ENCODE measurements around the gene SLC10A7.

Gene SLC10A7, protein sequence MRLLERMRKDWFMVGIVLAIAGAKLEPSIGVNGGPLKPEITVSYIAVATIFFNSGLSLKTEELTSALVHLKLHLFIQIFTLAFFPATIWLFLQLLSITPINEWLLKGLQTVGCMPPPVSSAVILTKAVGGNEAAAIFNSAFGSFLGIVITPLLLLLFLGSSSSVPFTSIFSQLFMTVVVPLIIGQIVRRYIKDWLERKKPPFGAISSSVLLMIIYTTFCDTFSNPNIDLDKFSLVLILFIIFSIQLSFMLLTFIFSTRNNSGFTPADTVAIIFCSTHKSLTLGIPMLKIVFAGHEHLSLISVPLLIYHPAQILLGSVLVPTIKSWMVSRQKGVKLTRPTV

DNA sequence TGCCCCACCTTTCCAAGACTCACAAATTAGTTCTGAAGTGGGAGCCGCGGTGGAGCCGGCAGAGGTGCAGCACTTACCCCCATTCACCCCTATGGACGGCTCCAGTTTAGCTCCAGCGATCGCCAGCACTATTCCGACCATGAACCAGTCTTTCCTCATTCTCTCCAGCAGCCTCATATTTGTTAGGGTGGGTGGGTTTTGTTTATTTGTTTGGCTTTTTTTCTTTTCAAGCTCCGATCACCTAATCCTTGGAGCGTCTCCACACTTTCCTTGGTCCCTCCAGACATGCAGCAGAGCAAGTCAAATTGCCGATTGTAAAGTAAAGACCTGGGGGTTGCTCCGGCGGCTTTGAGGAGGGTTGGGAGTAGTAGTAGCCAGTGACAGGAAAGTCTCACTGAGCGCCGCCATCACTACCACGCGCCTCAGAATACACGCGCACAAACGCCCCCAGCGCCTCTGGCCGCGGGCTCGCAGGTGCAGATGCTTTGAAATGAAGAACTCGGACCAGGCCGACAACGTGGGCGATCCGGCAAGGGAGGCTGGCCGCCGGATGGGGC lies at the start of gene SLC10A7:
SLC10A7 (minus strand) TSS at position 400 of the 557 bp plus-strand sequence; CDS start at position 177, 223 bp downstream.
- DNase-seq = peak; percentile 60 to 72

DNA sequence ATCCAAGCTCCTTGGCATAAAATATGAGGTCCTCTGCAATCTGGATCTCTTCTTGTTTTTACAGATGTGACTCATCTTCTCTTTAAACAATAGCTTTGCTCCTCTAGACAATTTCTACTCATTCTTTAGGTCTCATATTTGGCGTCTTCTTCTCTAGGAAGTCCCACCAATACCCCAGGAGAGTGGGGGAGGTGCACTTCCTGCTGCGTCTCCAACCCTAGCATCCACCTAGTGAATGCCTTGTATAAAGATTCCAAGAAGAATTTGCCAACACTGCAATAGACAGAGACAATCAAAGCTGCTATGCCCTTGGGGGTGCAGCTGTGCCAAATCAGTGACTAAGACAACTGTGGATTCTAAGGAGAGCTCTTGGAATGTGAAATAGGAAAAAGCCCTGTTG lies 45.7 kb upstream of the SLC10A7 start:
- DNase-seq = no peak

DNA sequence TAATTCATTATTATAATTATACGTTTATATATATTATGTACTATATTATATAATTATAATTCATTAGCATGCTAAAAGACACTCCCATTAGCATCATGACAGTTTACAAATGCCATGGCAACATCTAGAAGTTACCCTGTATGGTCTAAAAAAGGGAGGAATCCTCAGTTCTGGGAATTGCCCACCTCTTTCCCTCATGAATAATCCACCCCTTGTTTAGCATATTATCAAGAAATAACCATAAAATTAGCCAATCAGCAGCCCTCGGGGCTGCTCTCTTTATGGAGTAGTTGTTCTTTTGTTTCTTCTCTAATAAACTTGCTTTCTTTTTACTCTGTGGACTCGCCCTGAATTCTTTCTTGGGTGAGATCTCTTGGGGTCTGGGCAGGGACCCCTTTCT lies 42.8 kb upstream of the SLC10A7 start:
- DNase-seq = no peak

DNA sequence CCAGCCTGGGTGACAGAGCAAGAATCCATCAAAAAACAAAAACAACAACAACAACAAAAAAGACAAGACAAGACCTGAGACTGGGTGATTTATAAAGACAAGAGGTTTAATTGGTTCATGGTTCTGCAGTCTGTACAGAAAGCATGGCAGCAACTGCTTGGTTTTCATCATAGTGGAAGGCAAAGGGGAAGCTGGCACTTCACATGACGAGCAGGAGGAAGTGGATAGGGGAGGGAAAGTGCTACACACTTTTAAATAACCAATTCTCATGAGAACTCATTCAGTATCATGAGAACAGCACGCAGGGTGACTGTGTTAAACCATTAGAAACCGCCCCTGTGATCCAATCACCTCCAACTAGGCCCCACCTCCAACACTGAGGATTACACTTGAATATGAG lies 28.4 kb upstream of the SLC10A7 start:
- no peak for DNase-seq

DNA sequence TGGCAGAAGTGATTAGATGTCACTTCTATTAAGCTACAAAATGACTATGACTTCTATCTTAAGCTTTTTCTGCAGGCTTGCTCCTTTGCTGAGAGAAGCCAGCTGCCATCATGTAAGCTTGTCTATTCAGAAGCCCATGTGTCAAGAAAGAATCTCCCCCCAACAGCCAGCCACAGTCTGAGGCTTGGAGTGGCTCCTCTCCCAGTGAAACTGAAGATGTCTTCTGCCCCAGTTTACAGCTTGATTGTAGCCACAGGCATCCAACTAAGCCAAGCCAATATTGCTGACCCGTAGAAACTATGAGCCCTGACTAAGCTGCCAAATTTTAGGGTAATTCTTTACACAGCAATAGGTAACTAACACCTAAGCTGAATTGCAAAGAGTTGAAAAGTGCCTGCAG lies 26.7 kb upstream of the SLC10A7 start:
- DNase-seq = no peak

DNA sequence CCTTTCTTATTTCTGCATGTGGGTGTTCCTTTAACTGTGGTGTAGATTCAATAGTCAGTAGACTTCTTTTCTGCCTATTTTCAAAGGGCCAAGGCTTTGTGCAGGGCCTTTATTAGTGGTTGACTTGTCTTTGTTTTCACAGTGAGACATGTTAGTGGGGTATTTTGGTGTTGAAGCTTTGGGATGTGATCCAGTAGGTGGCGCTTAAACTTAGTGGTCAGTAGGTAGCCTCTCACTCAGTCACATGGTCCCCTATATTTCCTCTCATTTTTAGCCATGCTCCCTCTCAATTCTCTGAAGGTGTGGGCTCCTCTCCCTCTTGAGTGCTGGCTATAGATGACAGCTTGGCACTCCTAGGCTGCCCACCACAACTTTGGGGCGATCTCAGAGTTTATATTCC lies 23.4 kb upstream of the SLC10A7 start:
- DNase-seq = peak in 1 of 2 experiments; percentile 1

DNA sequence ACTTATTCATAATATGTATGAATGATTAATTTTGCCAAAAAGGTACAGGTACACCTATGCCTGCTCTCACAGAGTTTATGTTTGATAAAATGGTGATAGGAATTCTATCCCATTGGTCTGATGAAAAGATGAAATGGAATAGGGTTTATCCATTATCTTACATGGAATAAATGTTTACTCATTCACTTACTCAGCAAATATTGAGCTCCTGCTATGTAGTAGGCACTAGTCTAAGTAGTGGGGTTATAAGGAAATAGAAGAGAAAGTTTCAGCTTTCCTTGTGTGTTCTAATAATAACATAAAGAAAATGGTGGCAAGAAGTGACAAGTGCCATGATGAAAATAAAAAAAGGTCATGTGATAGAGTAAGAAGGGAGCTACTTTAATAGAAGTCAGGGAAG lies 12.4 kb upstream of the SLC10A7 start:
- no peak for DNase-seq

DNA sequence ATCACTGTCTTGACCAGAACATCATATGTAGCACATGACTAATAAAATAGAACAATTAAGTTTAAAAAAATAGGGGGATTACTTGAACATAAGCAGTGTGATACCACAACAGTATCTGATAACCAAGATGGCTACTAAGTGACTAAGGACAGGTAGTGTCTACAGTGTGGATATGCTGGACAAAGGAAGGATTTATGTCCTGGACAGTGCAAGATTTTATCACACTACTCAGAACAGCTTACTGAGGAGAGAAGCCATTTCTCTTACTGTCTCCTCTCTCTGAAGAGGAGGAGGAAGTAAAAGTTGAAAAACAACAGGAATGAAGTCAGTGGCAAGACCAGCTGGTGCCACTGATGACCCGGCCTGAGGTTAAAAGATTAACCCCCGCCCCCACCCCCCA lies 4.0 kb upstream of the SLC10A7 start:
- no peak for DNase-seq

DNA sequence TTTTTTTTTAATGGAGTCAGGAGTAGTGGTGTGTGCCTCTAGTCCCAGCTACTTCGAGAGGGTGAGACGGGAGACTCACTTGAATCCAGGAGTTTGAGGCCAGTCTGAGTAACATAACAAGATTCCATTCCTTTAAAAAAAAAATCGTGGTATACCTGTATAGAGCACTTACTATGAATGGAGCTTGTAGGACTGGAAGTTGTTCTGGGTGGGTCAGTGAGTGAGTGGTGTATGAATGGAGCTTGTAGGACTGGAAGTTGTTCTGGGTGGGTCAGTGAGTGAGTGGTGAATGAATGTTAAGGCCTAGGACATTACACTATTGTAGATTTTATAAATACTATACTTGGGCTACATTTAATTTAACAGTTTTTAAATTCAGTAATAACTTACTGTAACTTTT lies 2.9 kb upstream of the SLC10A7 start:
- no peak for DNase-seq

DNA sequence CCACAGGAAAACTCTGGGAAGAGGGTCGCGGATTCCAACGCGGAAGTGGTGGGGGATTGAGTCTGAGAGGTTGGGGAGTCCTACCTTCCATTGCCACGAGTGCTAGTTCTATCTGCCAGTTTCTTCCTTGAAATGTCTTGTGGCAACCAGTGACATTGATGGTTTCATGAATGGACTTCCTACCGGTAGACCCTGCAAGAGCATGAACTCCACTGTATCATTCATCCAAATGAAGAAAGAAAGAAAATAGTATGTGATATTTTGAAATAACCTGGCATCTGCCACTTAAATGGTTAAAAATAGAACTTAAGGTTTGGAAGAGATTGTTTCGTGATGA lies 1.1 kb upstream of the SLC10A7 start:
- DNase-seq = no peak

DNA sequence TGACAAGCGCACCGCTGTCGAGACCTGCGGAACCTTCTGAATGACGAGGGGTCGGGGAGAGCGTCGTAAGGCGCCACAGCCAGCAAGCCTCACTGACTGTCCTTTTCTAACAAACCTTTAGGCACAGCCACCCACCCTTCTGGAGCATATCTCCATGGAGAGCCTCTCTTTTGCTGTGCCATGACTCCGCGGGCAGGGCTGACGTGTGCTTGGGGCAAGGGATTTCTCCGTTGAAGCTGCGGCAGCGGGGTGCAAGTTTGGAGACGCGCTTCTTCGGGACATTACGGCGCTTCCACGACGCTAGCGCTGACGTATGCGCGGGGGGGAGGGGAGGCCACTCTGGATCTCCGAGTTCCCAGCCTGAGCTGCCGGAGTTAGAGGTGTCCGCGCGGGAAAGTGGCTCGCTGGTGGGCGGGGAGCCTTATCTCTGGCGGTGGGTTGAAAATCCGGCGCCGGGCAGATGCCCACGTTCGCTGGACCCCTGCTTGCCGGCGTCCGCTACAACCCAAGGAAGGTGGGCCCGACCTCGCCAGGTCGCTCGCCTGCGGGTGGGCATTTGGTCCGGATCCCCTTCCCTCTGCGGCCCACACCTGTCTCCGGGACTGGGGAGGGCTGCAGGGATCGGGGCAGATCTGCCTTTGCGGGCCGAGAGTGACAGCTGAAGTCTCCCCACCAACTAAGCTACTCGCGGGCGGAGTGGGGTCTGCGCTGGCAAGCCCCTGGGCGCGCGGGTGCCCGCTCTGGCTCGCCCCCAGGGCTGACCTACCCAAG lies 543 bp upstream of the SLC10A7 start:
- DNase-seq = peak; percentile 60 to 77

DNA sequence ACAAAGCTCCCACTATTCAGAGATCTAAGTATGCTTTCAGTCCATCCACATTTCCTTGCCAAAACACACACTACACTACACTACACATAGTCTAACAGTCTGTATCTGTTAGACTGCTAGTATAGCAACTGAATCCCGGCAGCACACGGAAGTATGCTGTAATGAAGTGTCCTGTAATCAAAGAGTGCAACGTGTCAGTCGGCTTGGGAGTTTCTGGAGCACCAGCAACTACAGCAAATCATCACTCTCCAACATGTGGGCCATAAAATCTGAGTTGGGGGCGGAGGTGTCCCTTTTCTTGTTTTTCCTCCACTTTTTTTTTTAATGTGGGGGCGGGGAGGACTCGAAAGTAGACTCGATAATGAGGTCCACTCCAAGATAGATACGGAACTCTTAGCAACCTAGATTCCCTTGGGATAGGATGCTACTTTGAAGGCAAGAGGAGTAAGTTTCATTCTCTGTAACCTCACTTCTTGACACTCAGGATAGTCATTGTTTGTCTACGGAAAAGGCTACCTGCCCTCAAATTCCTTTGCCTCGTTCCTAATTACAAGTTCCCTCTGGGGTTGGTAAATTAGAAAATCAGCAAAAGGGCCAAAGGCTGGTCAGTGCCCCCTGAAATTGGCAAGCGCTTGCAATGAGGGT lies 722 bp downstream of the SLC10A7 start:
- peak in 1 of 2 experiments; percentile 7 for DNase-seq

DNA sequence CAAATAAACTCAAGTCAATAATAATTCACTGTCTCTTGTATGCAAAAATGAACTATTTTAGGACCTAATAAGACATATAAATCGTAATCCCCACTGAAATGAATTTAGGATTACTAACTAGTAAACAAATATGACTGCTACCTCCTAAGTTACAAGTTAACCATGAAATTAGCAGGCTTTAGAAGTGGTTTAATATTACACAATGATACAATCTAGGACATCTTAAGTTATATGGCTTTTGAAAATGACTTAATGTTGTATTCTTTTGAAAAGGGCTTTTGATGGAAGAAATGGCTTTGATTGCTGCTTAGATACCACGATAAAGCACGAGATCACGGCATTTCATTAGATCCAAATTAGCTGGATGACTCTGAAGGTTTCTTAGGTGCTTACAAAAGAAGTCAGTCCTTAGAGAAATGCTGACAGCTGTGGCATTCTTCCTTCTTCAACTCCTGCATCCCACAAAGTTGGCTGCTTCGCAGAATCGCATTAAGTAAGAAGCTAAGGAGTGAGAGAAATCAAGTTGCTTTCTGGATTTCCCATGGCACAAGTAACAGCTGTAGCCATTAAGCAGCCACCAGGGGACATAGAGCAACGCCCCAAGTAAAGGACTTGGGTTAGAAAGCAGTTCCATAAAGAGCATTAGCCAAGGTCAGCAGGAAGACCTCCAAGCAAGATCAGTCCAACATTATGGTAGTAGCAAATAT lies 6.9 kb downstream of the SLC10A7 start:
- no peak for DNase-seq

DNA sequence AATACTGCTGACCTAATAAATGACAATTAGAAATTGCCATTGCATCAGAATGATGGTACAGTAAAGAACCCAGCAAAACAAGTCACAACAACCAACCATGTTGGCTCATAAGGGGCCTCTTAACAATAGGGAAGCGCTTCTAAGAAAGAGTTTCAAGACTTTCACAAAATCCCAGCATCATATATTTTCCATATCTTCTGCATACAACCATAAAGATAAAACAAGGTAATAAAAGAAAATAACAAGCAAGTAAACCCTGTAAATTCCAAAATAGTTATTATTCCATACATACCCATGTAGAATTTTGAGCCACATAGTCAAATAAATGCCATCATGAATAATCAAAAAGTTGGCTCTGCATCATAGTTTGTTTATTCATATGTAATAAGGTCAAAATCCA lies 8.2 kb downstream of the SLC10A7 start:
- no peak for DNase-seq

DNA sequence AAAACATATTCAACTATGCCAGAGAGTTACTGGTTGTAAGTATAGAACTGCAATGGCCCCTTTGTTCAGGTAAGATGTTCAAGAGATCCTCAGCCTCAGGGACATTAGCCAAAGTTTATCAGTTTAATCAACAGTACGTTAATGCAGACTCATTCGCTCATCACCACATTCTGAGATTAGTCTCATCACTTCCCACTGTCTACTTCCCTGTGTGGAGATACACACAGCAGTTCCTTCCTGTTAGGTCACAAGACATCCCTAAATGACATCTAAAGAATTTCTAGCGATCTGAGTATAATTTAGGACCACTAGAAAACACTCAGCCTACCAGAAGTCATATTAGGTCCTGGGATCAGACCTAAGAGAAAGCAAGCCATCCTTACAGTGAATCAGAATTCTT lies 10.4 kb downstream of the SLC10A7 start:
- DNase-seq = no peak

DNA sequence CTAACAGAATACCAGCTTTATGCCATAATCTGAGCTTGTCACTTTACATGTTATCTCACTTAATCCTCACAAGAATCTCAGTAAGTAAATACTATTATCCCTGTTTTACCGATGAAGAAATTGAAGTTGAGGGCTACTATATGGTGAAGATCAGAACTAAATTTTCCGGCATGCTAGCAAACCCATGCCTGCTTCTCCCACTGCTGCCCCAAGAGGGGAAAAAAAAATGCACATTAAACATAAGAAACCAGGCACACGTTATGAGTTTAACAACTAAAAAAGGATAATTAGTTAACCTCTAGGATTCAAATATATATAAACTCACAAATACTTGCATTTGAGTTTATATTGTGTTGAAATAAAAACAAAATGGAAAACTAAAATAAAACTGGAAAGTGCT lies 10.8 kb downstream of the SLC10A7 start:
- no peak for DNase-seq

DNA sequence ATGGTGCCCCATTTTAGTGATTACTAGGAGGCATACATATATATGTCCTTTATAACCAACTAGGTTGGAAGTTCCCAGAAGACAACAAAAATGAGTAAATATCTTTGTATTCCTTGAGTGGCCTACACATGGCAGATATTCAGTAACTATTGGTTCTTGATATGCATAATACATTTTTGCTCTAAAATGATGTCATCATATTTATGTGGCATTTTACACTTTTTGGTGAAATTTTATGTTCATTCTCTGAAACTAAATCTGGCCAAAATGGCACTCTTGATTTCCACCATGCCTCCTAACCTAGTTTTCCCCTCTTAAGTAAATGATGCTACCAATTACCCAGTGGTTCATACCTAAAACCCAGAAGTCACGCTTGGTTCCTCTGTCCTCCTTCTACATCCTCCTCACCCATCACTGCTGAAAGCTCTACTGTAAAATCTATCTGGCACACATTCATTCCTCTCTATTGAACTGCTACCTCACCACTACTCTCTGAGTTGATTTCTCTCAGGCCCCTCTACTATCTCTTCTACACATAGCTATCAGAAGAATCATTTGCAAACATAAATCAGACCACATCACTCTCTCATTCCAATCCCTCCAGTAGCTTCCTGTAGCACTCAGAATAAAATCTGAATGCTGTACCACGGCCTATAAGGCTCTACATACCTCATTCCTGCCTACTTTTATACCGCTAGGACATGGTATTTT lies 13.4 kb downstream of the SLC10A7 start:
- no peak for DNase-seq

DNA sequence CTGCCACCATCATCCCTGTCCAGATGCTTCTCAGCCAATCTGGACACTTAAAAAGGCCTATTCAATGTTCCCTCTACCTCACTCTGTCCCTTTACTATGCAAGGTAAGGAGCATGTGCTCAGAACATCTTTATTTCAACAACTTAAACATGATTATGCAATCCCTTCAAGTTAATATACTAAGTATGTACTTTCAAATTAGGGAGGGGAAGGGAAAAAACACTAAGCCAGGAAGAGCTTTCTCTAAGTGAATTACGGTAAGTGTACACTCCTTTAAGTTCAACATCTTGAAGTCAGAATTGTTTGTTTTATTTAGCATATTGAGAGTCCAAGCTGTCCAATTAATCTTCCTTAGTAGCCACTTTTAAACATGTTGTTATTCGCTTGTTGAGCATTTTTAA lies 14.1 kb downstream of the SLC10A7 start:
- DNase-seq = no peak

DNA sequence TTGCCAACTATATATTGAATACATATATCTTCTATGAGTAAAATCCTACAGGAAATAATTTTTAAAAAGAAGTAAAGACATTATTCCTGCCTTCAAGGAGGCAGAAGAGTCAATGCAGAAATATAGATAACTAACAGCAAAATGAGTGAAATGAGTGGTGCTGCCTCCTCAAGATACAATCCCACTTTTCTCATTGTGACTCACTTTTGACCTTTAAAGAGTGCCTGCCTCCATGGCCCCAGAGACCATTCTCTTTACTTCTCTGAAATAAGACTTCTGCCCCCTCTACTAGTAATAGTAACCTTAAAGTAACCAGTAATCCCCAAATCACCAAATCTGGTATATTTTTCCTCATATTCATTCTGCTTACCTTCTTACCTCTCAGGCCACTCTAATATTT lies 15.5 kb downstream of the SLC10A7 start:
- DNase-seq = no peak

DNA sequence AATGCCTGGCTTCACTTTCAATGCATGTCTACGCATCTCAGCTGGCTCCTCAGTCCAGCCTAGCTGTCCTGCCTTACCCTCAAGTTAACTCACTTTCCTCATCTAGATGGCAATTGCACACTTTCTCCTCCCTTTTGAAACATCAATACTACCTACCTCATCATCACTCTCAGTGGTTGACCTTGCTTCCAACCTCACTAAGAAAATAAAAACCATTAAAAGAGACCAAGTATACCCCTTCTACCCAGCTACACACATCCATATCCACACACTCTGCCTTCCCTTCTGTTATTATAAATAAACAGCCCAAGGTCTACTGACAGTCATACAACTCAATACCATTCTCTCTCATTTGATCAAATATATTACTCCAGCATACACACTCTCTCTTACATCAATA lies 21.5 kb downstream of the SLC10A7 start:
- no peak for DNase-seq

DNA sequence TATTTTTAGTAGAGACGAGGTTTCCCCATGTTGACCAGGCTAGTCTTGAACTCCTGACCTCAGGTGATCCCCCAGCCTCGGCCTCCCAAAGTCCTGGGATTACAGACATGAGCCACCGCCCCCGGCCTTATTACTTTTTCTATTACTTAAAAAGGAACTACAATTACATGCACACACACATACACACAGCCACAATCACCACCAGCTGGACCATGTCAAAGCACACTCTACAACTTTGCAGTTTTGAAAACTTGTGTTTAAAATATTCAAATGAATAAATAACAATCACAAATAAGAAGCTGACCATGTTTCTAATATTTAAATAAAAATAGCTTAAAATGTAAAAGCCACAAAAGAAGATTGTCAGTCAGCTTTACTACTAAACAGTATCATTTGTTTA lies 23.4 kb downstream of the SLC10A7 start:
- no peak for DNase-seq

DNA sequence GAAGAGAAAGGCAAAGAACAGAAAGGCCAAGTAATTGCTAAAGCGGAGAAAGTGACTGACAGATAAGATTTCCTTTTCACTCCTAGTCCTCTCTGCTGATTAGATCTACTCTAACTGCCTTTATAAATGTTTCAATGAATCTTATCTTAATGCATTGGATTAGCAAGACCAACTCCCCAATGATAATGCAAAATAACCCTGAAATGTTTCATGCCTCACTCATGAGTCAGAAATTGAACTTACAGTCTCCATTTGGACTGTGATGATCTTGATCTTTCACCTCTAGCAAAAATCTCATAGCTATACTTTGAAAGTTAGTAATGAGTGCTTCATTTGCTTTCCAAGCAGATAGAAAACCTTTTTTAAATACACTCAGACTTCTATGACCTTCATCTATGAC lies 26.5 kb downstream of the SLC10A7 start:
- DNase-seq = no peak

DNA sequence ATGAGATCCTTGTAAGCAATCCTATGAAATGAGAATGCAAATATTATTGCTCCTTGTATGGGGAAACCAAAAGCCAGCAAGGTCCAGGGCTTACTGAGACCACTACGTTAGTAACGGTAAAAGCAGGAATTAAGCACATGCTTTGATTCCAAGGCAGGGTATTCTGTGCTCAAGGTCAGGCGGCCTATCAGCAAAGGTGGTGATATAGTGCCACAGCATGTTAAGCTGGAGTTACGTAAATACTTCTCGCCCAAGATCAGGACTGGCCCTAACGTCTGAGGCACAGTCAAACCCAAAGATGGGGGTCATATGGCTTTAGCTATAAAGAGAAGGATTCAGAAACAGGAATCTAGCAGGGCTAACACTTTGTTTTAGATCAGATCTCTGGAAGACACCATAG lies 27.6 kb downstream of the SLC10A7 start:
- DNase-seq = no peak
